HG03066 (cell line): ENCODE measurements around the gene MLLT10.
A peak's percentile ranks its signal among the peaks of the same experiment; 100 is the strongest.
"Not testable (repeated sequence)": the region's sequence is repeated elsewhere in the genome, so short reads cannot be mapped to it uniquely, and the experiment has no call there.

ENCODE experiments used
- ATAC-seq: cut with Tn5 transposase; IDR thresholded peaks from one replicate; pipeline ENCODE4 v1.9.1; 2021; ENCODE audit warnings: low read depth; ENCODE audit not compliant: unreplicated experiment

The MLLT10 gene

GRCh38 chr10:21687266-21688008 is 153.4 kb downstream of the MLLT10 start:
- no peak for ATAC-seq

- no peak for ATAC-seq
Observed at GRCh38 chr10:21688009-21688332, 153.9 kb downstream of the MLLT10 start.

- ATAC-seq = no peak
Observed at GRCh38 chr10:21688870-21689269, 154.8 kb downstream of the MLLT10 start.

GRCh38 chr10:21689881-21690280 is 155.8 kb downstream of the MLLT10 start:
- no peak for ATAC-seq

- no peak for ATAC-seq
Observed at GRCh38 chr10:21692916-21693315, 158.9 kb downstream of the MLLT10 start.

GRCh38 chr10:21693418-21693817 is 159.4 kb downstream of the MLLT10 start:
- no peak for ATAC-seq

GRCh38 chr10:21694631-21695030 is 160.6 kb downstream of the MLLT10 start:
- no peak for ATAC-seq

- ATAC-seq = no peak
Observed at GRCh38 chr10:21696302-21696701, 162.3 kb downstream of the MLLT10 start.

GRCh38 chr10:21699575-21699974 is 165.5 kb downstream of the MLLT10 start:
- ATAC-seq = no peak

GRCh38 chr10:21700474-21700873 is 166.4 kb downstream of the MLLT10 start:
- ATAC-seq = no peak

GRCh38 chr10:21702633-21703111 is 168.6 kb downstream of the MLLT10 start:
- ATAC-seq = peak; percentile 79

GRCh38 chr10:21705142-21705827 is 171.3 kb downstream of the MLLT10 start:
- ATAC-seq = no peak

- no peak for ATAC-seq
Observed at GRCh38 chr10:21705828-21706176, 171.8 kb downstream of the MLLT10 start.

- no peak for ATAC-seq
Observed at GRCh38 chr10:21707498-21707897, 173.5 kb downstream of the MLLT10 start.

- ATAC-seq = no peak
Observed at GRCh38 chr10:21712975-21713374, 178.9 kb downstream of the MLLT10 start.

GRCh38 chr10:21715531-21716195 is 181.6 kb downstream of the MLLT10 start:
- no peak for ATAC-seq

- ATAC-seq = not testable (repeated sequence)
Observed at GRCh38 chr10:21717437-21718054, 183.5 kb downstream of the MLLT10 start.

- ATAC-seq = no peak
Observed at GRCh38 chr10:21719502-21719901, 185.5 kb downstream of the MLLT10 start.

- ATAC-seq = no peak
Observed at GRCh38 chr10:21720090-21720489, 186.1 kb downstream of the MLLT10 start.

- ATAC-seq = no peak
Observed at GRCh38 chr10:21721000-21721665, 187.1 kb downstream of the MLLT10 start.

- no peak for ATAC-seq
Observed at GRCh38 chr10:21722209-21722608, 188.2 kb downstream of the MLLT10 start.
